ENCODE results near the gene COL3A1.

Gene COL3A1

GRCh38 chr2:189008555-189009262 lies 34.5 kb downstream of the COL3A1 start:
- no peaks in the 10 kb centered on the region for H3K36me3 ChIP-seq (ENCODE audit: insufficient read depth, low read length)
- H3K4me3 ChIP-seq (ENCODE audit: low read length, poor library complexity, severe bottlenecking), result no peak overlapping the region
- no peak overlapping the region for H3K9ac ChIP-seq (ENCODE audit: low read depth, low read length, poor library complexity, severe bottlenecking)
- no peaks in the 10 kb centered on the region for H3K27me3 ChIP-seq (ENCODE audit: insufficient read depth, low read length, poor library complexity, severe bottlenecking)
- H3F3A ChIP-seq (ENCODE audit: low read depth), result no peaks in the 10 kb centered on the region
- H4K20me1 ChIP-seq (ENCODE audit: insufficient read depth, low read length, poor library complexity, severe bottlenecking), result no peaks in the 10 kb centered on the region
- no peaks in the 10 kb centered on the region for H3K9me2 ChIP-seq (replicated peaks; ENCODE audit: low read depth, low read length)
- no peak overlapping the region for H3K4me2 ChIP-seq (ENCODE audit: low read depth, low read length, poor library complexity, severe bottlenecking)
- no peak overlapping the region for H2AFZ ChIP-seq (ENCODE audit: low read length)
- no peaks in the 10 kb centered on the region for H3K9me3 ChIP-seq (ENCODE audit: insufficient read depth, low read depth, low read length)
- no peaks in the 10 kb centered on the region for H3K4me1 ChIP-seq (ENCODE audit: insufficient read depth, low read length, poor library complexity, severe bottlenecking)
- no peak for TF ChIP-seq EZH2phosphoT487 (IDR thresholded peaks at IDR 0.05; ENCODE audit: borderline replicate concordance)
- no peak for TF ChIP-seq CTCF (conservative IDR thresholded peaks at IDR 0.05; ENCODE audit: low read length)
- H3K79me2 ChIP-seq (ENCODE audit: insufficient read depth, low read length), result no peaks in the 10 kb centered on the region

GRCh38 chr2:189010536-189010935 lies 36.4 kb downstream of the COL3A1 start:
- no peaks in the 10 kb centered on the region for H3F3A ChIP-seq (ENCODE audit: low read depth)
- no peaks in the 10 kb centered on the region for H4K20me1 ChIP-seq (ENCODE audit: insufficient read depth, low read length, poor library complexity, severe bottlenecking)
- no peak overlapping the region for H3K9ac ChIP-seq (ENCODE audit: low read depth, low read length, poor library complexity, severe bottlenecking)
- TF ChIP-seq EZH2phosphoT487 (IDR thresholded peaks at IDR 0.05; ENCODE audit: borderline replicate concordance) (no peak), CTCF (conservative IDR thresholded peaks at IDR 0.05; ENCODE audit: low read length) (no peak)
- H3K9me2 ChIP-seq (replicated peaks; ENCODE audit: low read depth, low read length), result no peaks in the 10 kb centered on the region
- no peak overlapping the region for H2AFZ ChIP-seq (ENCODE audit: low read length)
- no peaks in the 10 kb centered on the region for H3K36me3 ChIP-seq (ENCODE audit: insufficient read depth, low read length)
- H3K4me1 ChIP-seq (ENCODE audit: insufficient read depth, low read length, poor library complexity, severe bottlenecking), result no peaks in the 10 kb centered on the region
- no peaks in the 10 kb centered on the region for H3K27me3 ChIP-seq (ENCODE audit: insufficient read depth, low read length, poor library complexity, severe bottlenecking)
- H3K9me3 ChIP-seq (ENCODE audit: insufficient read depth, low read depth, low read length), result no peaks in the 10 kb centered on the region
- H3K4me2 ChIP-seq (ENCODE audit: low read depth, low read length, poor library complexity, severe bottlenecking), result no peak overlapping the region
- no peak overlapping the region for H3K4me3 ChIP-seq (ENCODE audit: low read length, poor library complexity, severe bottlenecking)
- H3K79me2 ChIP-seq (ENCODE audit: insufficient read depth, low read length), result no peaks in the 10 kb centered on the region

- Histone ChIP-seq H4K20me1 (ENCODE audit: insufficient read depth, low read length, poor library complexity, severe bottlenecking) (no peaks in the 10 kb centered on the region), H2AFZ (ENCODE audit: low read length) (no peak overlapping the region), H3K79me2 (ENCODE audit: insufficient read depth, low read length) (no peaks in the 10 kb centered on the region), H3K9ac (ENCODE audit: low read depth, low read length, poor library complexity, severe bottlenecking) (no peak overlapping the region), H3F3A (ENCODE audit: low read depth) (no peaks in the 10 kb centered on the region), H3K27me3 (ENCODE audit: insufficient read depth, low read length, poor library complexity, severe bottlenecking) (no peaks in the 10 kb centered on the region), H3K4me2 (ENCODE audit: low read depth, low read length, poor library complexity, severe bottlenecking) (no peak overlapping the region), H3K4me1 (ENCODE audit: insufficient read depth, low read length, poor library complexity, severe bottlenecking) (no peaks in the 10 kb centered on the region), H3K36me3 (ENCODE audit: insufficient read depth, low read length) (no peaks in the 10 kb centered on the region), H3K9me2 (replicated peaks; ENCODE audit: low read depth, low read length) (no peaks in the 10 kb centered on the region), H3K4me3 (ENCODE audit: low read length, poor library complexity, severe bottlenecking) (no peak overlapping the region), H3K9me3 (ENCODE audit: insufficient read depth, low read depth, low read length) (no peaks in the 10 kb centered on the region)
- no peak for TF ChIP-seq EZH2phosphoT487 (IDR thresholded peaks at IDR 0.05; ENCODE audit: borderline replicate concordance)
- TF ChIP-seq CTCF (conservative IDR thresholded peaks at IDR 0.05; ENCODE audit: low read length), result no peak
Observed at GRCh38 chr2:189012351-189012750, 38.2 kb downstream of the COL3A1 start.

All from Loucy (cell line).